Effector CD8-positive, alpha-beta T cell (primary cell): ENCODE data around the gene HAO2.

Experiments
- DNase-seq: peaks from one replicate; lab custom pipeline; 2025; lab: John Stamatoyannopoulos, UW

Gene HAO2

DNA sequence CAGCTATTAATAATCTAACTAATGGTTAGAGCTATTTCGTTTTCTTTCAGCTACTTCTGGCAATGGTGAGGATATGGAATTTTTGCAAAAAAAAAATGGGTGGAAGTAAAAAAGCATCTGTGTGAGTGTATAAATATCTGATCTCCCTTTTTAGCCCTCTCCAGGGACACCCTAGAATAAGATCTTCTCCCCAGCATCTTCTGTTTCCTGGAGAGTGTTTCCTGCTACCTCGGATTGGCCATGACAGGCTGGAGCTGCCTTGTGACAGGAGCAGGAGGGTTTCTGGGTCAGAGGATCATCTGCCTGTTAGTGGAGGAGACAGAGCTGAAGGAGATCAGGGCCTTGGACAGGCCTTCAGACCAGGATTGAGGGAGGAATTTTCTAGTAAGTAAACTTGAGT, 70.2 kb downstream of the HAO2 start:
- DNase-seq: no peak

- no peak for DNase-seq
Observed at GRCh38 chr1:119440721-119441307, 72.2 kb downstream of the HAO2 start.

DNA sequence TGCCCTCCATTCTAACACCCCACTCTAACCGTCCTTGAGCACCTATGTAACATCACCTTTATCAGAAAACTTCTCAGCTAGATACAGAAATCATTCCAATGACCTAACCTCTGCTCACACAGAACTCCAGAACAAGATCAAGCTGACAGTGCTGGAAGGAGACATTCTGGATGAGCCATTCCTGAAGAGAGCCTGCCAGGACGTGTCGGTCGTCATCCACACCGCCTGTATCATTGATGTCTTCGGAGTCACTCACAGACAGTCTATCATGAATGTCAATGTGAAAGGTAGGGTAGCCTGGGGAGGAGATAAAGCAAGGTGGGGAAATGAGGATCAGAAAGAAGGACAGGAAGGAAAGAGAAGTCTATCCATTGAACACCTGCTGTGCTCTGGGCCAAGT, 74.2 kb downstream of the HAO2 start:
- no peak for DNase-seq
